Activated gamma-delta T cell treated with anti-CD3 and anti-CD28 coated beads, Interleukin-2, amount 50 U/mL, for 16 hours (primary cell): ENCODE results near the gene CACNA2D1.

Experiments
- DNase-seq: peaks from one replicate; pipeline ENCODE4 v3.0.0-alpha.2; 2020; ENCODE audit warnings: low read depth

The CACNA2D1 gene

DNA sequence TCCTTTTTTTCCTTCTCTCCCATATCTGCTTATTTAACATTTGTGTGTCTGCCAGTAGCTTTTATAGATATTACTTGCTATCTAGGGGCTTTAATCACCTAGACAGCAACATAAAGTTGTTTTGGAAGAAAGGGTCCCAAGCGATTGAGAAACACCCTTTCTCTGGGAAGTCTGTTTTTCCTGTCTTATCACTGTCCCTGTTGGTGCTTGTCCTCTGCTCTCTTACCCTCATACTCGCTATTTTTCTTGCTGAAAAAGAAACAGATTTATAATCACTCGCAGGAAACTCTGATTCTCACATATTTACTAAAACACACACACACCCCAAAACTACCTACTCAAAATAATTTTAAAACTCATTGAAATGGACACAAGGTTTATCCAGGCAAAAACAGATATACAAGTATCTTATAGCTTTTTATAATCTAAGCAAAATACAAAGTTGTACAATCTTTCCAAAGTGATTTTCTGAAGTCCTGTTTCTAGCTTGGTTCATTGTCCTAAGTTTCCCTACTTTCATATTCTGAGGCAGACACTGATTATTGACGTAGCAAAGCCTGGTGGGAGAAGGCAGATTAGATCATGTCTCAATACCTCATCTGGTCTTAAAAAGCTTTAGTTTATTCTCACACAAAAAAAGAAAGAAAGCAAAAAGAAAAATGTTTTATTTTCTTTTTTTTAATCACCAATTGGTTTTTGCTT, 157.3 kb downstream of the CACNA2D1 start:
- DNase-seq: no peak

DNA sequence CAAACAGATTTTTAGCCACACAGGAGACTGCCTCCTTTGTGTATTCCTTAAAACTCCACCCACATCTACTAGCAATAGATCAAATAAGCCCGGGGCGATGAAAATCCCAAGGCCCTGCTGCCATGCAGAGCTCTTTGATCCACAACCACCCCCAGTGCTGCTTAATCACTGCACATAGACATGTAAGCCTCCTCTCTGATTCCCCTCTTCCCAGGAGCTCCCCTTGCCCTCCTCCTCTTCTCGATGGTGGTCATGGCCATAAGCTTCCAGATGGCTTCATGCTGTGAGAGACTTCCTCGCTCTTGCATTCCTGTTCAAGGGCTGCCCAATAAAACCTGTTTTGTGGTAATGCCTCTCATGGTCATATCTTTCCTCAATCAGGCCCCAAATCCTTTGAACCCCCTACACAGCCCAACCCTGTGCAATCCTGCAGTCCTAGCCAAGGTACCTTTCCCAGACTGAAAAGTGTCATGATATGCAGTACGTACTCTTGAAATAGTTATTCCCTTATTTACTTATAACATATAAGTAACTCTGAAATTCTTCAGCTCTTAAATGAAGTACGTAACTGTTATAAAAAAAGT, 158.5 kb downstream of the CACNA2D1 start:
- no peak for DNase-seq

DNA sequence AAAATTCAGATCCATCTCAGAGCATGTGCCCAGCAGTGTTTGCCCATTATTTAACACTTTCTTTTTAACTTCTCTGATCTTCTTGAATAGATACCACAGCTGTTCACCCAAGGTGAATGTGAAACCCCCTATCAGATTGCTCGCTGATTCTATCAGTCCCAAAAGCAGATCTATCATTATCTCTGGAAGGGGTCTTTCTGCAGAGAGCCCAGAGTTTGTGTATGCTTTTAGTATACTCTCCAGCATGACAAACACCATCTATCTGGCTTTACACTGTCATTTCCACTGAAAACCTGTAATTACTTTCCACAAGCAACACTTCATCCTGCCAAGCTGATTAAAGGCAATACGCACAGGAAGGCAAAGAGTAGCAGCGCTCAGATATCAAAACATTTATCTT, 168.2 kb downstream of the CACNA2D1 start:
- no peak for DNase-seq

DNA sequence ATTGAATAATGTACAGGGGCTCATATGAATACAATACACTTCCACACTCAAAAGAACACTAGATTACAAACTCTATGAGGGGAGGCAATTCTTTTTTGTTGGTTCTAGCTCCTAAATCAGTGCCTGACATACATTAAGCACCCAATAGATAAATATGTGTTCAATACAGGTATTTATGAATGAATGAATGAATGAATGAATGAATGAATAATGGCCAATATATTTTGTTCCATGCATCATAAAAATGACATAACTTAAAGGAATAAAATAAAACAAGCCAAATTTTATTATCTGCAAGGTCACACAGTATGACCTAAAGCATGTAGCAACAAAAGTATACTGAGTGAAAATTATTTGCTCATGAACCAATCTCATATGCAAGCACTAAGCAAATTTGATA, 168.9 kb downstream of the CACNA2D1 start:
- DNase-seq: no peak

DNA sequence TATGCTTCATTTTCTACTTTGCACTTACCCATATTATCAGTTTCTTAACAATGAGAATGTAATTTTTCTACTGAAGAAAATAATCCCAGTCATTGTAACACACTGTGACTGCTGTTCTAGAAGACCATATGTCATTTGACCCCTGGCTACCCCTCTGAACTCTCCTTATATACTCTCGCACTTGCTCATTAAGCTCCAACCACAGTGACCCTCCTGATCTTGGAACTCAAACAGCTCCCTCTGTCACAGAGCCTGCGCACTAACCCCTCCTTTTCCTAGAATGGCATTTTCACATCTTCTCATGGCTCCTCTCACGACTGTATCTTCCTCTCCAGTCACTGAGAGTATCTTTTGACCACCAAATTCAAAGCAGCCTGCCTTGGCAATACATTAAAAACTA, 169.7 kb downstream of the CACNA2D1 start:
- DNase-seq: no peak

DNA sequence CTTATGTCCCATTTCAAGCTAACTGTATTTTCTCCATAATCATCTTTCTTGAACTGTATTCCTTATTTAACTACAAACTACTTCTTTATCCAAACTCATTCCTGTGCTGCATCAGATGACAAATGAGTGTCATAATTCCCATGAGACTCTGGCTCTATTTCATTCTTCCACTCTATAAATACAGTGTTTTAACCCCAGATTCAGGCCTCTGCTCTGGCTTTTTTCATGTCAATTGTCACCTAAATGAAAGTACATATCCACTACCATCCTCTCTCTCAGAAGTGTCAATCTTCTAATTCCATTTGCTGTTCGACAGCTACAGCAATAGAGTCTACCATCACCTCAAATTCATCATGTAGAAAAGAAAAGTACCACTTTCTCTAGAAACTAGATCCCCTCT, 172.7 kb downstream of the CACNA2D1 start:
- DNase-seq: no peak

DNA sequence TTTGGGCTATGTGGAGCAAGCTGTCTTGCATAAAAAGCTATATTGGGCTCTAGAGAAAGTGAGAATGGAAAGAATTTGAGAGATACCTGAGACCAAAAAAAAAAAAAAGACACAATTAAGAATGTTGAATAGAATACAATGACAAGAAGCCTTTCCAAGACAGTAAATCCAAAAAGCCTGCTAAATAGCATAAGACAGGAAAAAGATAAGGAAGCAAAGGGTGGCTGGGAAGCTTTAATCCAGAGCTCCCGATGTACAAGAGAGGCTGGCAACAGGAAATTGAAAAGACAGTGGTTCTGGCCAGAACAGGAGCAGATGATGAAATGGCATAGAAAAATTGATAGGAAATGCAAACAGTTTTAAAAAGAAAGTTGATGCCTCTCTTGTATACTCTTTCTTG, 174.9 kb downstream of the CACNA2D1 start:
- no peak for DNase-seq

DNA sequence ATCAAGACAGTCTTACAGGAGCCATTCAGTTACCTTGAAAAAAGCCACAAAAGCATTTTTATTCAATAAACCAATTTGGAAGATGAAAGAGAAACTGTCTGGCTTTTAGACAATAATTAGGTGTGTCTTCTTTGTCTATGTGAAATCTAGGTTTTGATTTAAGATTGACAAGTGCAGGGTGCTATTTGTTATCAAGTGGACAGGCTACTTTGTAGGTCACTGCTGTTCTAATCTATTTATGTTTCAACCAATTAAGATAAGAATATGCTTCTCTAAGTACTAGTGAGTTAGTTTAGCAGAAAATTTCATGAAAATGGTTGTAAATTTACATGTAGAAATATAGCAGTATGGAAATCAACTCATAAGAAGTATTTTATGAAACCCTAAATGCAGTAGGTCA, 177.5 kb downstream of the CACNA2D1 start:
- no peak for DNase-seq

DNA sequence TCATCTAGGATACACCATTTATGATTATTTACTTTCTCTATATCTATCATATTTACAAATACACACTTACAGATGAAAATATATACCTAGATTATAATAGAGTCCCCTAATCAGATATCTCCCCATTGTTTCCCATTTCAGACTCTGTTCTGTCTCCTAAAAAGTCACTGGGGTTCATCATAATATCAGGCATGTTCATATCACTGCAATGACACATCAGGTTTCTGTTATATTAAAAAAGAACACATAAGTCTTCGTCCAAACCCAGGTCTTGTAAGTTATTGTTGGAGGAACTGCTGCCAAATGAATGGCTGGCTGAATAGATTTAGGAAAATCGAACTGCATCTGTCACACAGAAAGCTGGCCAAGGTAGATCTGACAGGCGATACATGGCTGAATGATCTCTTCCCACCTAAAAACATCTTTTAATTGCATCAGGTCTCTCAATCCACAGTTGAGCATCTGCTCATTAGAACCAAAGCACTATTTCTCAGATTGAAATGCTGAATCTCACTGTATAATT, 178.7 kb downstream of the CACNA2D1 start:
- DNase-seq: no peak

DNA sequence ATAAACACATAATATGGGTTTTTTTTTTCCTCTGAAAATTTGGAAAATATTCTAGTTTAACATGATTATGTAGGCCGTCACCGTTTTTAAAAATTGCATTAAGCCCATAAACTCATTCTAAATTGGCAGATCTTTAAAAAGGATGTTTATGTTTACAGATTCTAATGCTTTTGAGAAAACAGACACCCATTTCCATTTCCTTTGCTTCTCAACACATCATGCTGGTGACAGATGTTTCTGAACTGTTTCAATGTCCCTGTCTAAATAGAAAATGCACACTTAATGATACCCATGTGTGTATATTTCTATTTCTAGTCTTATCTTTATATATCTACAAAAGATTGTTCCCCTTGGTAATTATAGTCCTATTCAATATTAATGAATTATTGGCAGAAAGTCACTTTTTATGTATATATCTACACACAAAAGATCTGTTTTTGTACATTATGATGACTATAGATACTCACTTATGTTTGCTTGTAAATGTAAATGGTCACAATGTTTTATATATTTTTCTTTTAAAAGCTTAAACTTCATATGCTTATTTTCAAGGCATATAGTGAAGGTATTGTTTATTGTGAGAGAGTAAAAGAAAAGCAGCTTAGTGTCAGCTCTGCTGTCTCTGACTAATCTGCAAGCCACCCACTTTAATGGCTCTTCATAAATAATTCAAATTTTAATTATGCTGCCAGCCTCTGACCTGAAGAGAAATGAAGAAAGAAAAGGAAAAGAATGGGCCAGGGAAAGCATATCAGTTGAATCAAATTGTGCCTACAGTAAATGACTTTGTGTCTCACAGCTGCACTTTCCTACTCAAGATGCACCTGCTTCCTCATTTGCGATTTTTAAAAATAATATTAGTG, 179.4 kb downstream of the CACNA2D1 start:
- no peak for DNase-seq

DNA sequence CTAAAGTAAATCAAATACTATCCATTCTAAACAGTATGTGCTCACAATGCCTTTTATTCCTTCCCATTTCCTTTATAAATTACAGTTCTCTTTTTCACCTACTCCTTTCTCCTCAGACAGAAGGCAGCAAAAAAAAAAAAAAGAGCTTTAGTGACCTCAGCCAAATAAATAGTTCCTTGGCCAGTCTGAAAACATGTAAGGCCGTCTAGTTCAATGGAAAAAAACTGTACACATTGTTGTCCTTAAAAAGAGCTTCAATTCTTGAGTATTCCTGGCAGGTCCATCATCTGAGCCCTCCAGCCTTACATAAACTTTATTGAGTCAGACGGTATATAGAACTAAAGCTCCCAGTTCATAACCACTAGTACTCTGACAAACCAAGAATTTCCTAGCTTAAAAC, 185.4 kb downstream of the CACNA2D1 start:
- no peak for DNase-seq

DNA sequence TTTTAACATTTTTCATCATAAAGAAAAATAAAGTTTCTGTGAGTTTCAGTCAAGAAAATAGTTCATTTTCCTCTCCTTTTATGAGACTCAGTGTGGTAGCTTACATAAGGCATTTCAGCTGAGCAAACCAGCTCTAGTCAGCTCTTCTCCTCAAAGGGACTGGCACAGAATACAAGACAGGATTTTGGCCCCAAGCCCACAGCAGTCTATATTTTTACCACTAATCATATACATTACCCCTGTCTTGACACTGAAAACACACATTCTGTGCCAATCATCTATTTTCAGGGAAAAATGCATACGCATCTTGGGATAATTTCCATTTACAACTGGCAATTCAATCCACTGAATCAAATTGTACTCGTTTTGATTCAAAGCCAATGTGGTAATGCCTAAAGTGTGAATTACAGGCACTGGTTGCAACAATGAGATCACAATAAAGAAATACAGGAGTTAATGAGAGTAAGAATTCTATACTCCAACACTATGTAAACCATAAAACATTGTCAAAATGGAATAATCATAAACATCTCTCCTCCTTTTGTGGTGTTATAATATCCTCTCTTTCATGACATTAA, 186.4 kb downstream of the CACNA2D1 start:
- DNase-seq: no peak

DNA sequence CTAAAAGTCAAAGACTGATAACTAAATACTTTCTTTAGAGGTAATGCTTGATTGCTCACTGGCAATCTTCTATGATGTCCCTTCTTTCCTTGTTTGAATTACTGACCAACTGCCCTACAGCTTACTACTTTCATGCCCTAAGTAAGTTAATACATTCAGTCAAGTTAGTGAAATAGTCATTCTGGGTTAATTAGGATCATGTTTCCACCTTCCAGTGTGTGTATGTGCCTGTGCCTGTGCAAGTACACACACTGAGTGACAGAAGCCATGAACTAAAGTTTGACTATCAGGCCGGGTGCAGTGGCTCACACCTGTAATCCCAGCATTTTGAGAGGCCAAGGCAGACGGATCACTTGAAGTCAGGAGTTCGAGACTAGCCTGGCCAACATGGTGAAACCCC, 187.9 kb downstream of the CACNA2D1 start:
- DNase-seq: no peak

DNA sequence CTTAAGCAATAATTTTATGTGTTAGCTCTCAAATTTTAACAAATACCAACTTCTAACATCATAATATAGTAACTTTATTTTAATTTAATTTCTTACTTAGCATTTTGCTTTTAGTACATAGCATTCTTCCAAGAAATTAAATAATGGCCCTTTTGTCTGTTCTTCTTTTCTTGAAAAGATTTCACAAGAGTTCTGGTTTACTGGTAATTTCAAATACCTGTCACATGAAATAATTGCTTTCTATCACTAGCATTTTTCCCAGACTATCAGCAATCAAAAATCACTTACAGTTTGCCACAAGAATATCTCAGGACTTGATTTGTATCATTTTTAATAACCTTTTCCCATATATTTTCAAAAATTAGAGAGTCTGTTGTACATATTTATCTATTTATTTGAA, 193.0 kb downstream of the CACNA2D1 start:
- no peak for DNase-seq

DNA sequence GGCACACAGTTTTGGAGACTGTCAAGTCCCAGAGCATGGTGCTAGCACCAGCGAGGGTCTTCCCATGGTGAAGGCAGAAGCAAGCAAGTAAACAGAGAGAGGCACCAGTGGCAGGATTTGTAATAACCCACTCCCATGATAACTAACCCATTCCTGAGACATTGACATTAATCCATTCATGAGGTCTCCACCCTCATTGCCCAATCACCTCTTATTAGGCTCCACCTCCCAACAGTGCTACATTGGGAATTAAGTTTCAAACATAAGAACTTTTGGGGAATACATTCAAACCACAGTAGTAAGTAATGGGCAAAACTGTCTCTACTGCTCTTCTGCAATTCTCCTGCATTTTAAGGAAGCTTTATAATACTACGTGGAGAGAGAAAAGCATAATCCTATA, 193.6 kb downstream of the CACNA2D1 start:
- no peak for DNase-seq

DNA sequence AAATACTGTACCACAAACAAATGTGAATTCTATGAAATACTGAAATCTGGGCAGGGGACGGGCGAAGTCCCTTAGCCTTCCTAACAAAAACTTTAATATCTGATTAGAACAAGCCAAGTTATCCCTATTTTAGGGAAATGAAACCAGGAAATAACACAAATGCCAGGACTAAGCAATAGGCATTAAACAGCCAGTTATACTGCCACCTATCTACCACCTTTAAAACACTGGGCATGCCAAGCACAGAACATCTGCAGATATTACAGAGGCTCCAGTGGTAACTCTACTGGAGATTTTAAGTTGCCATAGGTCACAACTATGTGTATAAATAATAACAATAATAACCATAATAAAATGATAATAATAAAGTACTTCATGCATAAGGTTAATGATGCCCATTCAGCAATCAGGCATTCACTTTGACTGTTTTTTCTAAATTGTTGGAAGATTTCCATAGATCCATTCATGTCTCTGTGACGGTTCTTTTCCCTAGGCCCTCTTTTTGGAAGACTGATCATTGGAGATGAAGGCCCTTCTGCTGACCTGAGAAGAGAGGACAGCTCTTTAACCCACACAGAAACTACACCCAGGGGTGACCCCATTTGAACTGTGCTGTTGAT, 195.7 kb downstream of the CACNA2D1 start:
- no peak for DNase-seq

DNA sequence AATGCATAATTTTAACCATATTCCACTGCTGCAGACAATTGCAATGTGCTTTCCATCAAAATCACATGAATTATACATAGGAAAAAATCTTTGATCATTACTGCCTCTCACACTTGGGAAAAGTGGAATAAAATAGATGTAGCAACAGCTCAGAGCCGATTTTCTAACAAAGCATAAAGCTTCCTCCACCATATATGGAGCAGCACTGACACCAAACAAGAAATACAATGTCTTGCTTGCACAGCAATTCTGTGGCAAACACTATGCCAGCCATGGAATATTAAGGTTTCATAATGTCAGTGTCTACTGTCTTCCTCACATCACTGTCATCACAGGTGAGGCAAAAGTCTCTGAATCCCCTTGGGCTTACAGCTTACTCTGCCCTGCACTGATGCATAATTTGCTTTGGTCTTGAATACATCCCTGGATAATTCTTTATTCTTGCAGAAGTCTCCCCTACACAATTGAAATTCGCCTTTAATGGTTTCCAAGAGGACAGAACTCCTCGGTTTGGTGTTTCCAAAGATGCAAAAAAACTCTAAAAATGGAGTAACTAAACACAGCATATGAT, 198.5 kb downstream of the CACNA2D1 start:
- DNase-seq: no peak

DNA sequence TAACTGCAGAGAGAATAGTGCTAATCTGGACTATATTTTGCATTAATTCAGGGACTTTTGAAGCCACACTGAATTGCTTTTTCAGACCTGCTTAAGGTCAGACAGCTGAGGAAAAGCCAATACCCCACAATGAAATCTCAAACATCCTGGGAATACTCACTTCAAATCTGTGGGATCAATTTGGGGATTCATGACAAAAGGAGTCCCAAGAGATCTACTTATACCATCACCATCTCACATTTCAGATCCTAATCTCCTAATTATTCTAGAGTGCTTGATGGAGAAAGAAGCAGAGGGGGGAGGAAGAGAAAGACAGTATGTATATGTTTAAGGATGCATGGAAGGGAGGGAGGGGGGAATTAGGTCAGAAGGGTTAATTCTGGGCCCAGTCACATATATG, 202.2 kb downstream of the CACNA2D1 start:
- DNase-seq: no peak

DNA sequence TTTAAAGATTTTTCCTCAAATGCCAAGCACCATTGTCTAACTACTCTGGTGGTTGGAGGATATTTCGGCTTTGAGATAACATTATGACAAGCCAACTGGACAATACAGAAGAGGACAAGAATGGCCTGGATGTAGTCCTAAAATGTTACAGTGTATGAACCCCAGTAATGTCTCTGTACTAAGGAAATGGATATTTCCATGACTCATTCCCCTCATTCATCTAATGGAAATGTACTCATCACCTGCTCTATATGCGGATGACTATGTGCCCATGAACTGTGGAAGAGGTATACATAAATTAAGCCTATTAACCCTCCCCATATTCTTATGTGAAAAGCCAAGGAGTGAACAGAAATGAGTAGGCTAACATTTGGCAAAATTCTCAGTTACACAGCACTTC, 207.9 kb downstream of the CACNA2D1 start:
- DNase-seq: no peak

DNA sequence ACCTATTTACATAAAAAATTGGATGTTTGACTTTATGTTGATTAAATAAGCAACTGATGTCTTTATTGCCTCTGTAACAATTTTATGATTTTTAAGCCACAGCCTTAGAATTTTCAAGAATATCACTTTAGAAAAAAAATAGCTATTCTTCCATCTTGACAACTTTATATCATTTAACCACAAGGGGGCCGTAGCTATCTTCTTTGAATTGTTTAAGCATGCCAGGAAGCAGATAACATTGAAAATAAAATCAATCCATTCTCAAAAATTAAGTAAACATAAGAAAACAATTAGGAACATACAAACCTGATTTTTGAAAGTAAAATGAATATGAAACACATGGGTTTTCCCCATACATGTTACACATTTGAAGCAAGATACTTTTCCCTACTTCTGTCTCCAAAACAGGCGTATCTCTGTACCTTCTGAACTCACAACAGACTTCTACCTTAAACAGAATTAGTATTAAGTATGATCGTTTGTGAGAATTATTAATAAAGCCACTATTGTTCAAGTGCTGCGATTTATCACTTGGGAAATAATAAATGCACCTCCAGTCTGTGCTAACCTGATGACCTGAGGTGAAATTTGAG, 209.0 kb downstream of the CACNA2D1 start:
- DNase-seq: no peak

DNA sequence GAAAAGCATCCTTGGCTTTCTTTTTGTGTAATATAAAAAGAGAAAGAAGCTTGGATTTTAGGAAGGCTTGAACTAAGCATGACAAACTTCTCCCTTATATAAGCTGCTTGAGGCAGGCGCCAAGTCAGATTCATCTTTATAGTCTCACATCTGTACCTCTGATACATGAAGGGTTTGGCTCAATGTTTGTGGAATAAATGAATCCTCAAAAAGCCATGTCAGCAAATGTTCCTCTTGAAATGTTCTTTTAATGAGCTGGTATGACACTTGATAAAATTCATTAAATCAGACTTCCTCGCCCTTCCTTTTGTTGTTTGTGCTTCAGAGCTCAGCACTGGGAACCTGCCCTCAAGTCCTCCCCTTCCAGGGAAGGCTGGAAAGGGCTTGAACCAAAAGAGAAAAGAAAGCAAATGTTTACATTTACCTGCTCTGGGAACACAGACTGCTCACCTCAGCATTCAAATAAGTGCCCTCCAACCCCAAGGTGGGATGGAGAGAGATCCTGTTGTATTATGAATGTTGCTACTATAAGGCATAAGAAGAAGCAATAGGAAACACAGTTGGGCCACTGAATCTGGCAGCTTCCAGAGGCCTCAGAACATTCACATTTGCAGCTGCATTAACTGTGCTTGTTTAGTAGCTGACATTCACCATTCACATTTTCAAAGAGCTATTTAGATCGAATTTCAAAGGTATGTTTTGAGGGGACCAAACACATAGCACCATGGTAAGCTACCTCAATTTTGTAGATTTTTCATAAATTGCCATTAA, 212.6 kb downstream of the CACNA2D1 start:
- no peak for DNase-seq
